Measurements from ENCODE around the gene DPY19L1. TPM values are rescaled to one million over a fixed set of nuclear protein-coding genes. Genes with fewer than 3 reads are reported as not detected.

Gene DPY19L1
- total RNA-seq, 1 experiment from 2014 or later: 14.3 TPM

DNA sequence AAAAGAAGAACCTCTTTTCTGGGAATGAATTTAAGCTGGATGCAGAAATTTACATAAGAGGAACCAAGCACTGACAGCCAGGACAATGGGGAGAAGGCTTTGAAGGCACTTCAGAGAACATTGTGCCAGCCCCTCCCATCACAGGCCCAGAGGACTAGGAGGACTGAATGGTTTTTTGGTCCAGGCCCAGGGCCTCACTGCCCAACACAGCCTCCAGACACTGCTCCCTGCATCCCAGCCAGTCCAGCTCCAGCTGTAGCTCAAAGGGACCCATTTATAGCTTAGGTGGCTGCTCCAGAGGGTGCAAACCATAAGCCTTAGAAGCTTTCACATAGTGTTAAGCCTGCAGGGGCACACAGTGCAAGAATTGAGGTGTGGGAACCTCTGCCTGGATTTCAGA, 142.1 kb downstream of the DPY19L1 start:
- Histone ChIP-seq H2BK15ac (ENCODE audit: low read depth, low read length) (no peak overlapping the region), H2BK20ac (ENCODE audit: low read depth, low read length, poor library complexity, severe bottlenecking) (no peak overlapping the region), H2BK12ac (ENCODE audit: insufficient read length, low read depth, low read length) (no peak overlapping the region), H3K27me3 (ENCODE audit: insufficient read depth, low read length) (no peaks in the 10 kb centered on the region), H3K79me2 (ENCODE audit: insufficient read depth, low read length) (no peaks in the 10 kb centered on the region), H4K20me1 (ENCODE audit: control insufficient read depth, insufficient read depth, insufficient read length) (no peaks in the 10 kb centered on the region), H3K9ac (ENCODE audit: extremely low read depth, insufficient read length, low read length) (no peak overlapping the region), H3K4ac (ENCODE audit: low read depth, low read length) (no peak overlapping the region), H3T11ph (ENCODE audit: low read length) (no peak overlapping the region), H2AK5ac (ENCODE audit: insufficient read length, low read length) (no peak overlapping the region), H4K91ac (ENCODE audit: insufficient read length, low read depth, low read length) (no peak overlapping the region), H4K5ac (ENCODE audit: insufficient read length, low read depth, low read length) (no peak overlapping the region), H3K56ac (ENCODE audit: insufficient read length, low read depth, low read length) (no peak overlapping the region), H3K9me3 (ENCODE audit: control insufficient read depth, low read depth, low read length) (peaks cover 18% of the 10 kb centered on the region), H2AFZ (ENCODE audit: low read length) (no peak overlapping the region), H3K79me1 (ENCODE audit: insufficient read depth, low read depth, low read length, poor library complexity, severe bottlenecking) (no peaks in the 10 kb centered on the region), H3K4me1 (ENCODE audit: insufficient read depth, low read length) (no peaks in the 10 kb centered on the region), H3K14ac (ENCODE audit: insufficient read depth, low read length) (no peak overlapping the region), H3K23ac (ENCODE audit: insufficient read length, low read depth, low read length) (no peak overlapping the region), H3K4me2 (ENCODE audit: insufficient read depth, insufficient read length, low read length) (no peak overlapping the region), H3K18ac (ENCODE audit: insufficient read length, low read depth, low read length) (no peak overlapping the region), H2BK5ac (ENCODE audit: insufficient read length, low read length) (no peak overlapping the region), H4K8ac (replicated peaks; ENCODE audit: insufficient read length, low read depth, low read length) (no peak overlapping the region), H2BK120ac (ENCODE audit: low read depth, low read length, poor library complexity, severe bottlenecking) (no peak overlapping the region), H3K27ac (ENCODE audit: insufficient read length, low read depth, low read length) (no peak overlapping the region), H3K23me2 (ENCODE audit: insufficient read length, low read depth, low read length, poor library complexity, severe bottlenecking) (no peaks in the 10 kb centered on the region)
- H3K4me3 Mint-ChIP-seq: no peak overlapping the region
- peaks cover 26 to 34% (median 28%) of the 10 kb centered on the region in 3 experiments for H3K36me3 Mint-ChIP-seq (ENCODE audit: insufficient read depth in 1 of 3, low read depth in 3 of 3)
- TF ChIP-seq, protein P1, sequence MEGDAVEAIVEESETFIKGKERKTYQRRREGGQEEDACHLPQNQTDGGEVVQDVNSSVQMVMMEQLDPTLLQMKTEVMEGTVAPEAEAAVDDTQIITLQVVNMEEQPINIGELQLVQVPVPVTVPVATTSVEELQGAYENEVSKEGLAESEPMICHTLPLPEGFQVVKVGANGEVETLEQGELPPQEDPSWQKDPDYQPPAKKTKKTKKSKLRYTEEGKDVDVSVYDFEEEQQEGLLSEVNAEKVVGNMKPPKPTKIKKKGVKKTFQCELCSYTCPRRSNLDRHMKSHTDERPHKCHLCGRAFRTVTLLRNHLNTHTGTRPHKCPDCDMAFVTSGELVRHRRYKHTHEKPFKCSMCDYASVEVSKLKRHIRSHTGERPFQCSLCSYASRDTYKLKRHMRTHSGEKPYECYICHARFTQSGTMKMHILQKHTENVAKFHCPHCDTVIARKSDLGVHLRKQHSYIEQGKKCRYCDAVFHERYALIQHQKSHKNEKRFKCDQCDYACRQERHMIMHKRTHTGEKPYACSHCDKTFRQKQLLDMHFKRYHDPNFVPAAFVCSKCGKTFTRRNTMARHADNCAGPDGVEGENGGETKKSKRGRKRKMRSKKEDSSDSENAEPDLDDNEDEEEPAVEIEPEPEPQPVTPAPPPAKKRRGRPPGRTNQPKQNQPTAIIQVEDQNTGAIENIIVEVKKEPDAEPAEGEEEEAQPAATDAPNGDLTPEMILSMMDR (conservative IDR thresholded peaks at IDR 0.05): no peak
- peaks cover 32 to 40% of the 10 kb centered on the region in 2 experiments for H3K9me3 Mint-ChIP-seq
- H3K27me3 Mint-ChIP-seq (ENCODE audit: low read depth): peaks cover 2% of the 10 kb centered on the region; the same call in 1 of the 2 replicates
- DNase-seq: no peak
- H3K4me1 Mint-ChIP-seq: peaks cover 10 to 20% of the 10 kb centered on the region in 2 experiments
- no peak overlapping the region for H3K27ac Mint-ChIP-seq

Measured in H9 (cell line).